SIG-M5 (cell line): ENCODE measurements around the gene MAN2A1.
"Not testable (repeated sequence)": the region's sequence is repeated elsewhere in the genome, so short reads cannot be mapped to it uniquely, and the experiment has no call there.

Source experiments
- DNase-seq: peaks from one replicate; lab custom pipeline; 2025; lab: John Stamatoyannopoulos, UW

MAN2A1 gene

GRCh38 chr5:109755761-109756160 is 66.0 kb downstream of the MAN2A1 start:
- no peak for DNase-seq

DNA sequence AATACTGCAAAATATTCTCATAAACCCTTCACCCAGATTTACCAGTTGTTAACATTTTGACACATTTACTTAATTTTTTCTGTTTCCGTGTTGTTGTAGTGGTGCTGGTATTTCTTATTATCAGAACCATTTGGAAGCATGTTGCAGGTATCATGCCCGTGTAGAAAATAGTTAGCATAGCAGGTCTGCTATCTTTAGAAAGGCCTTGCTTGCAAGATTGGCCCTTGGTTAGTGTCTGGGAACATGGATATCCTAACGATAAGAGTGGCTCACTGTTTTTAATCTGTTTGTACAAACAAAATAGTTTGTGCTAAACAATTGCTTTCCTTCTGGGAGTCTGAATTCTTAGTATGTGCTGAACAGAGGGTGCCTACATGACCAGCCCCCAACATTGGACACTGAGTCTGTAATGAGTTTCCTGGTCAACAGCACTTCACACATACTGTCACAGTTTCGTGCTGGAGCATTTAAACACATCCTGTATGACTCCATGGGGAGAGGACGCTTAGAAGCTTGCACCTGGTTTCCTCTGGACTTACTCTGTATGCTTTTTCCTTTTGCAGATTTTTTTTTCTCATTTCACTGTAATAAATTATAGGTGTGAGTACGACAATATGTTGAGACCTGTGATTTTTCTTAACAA is 66.9 kb downstream of the MAN2A1 start:
- DNase-seq: no peak

DNA sequence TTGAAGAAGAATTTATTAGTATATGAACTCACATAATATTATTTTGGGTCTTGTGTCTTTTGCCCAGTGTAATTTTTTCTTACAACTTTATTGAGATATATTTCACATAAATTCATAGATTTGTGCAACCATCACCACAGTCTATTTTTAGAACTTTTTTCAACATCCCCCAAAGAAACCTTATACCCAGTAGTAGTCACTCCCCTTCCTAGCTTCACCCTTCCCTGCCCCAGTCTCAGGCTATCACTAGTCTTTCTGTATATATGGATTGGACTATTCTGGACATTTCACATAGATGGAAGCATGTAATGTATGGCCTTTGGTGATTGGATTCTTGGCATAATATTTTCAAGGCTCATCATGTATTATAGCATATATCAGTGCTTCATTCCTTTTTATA is 67.8 kb downstream of the MAN2A1 start:
- no peak for DNase-seq

DNA sequence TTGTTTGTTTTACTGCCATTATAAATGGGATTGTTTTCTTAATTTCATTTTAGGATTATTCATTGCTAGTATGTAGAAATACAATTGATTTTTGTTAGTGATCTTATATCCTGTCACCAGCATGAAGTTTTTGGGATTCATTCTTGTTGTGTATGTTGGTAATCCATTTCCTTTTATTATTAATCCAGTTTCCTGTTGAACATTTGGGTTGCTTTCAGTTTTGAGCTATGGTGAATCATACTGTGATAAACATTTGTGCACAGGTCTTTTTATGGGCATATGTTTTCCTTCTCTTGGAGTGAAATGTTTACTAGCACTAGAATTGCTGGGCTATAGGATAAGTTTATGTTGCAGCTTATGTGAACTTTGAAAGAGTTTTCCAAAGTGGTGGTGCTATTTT is 69.6 kb downstream of the MAN2A1 start:
- no peak for DNase-seq

- DNase-seq: not testable (repeated sequence)
Measured at GRCh38 chr5:109760130-109760529, 70.4 kb downstream of the MAN2A1 start.

GRCh38 chr5:109762821-109763220 is 73.1 kb downstream of the MAN2A1 start:
- no peak for DNase-seq

GRCh38 chr5:109767184-109767995 is 77.7 kb downstream of the MAN2A1 start:
- DNase-seq: no peak

DNA sequence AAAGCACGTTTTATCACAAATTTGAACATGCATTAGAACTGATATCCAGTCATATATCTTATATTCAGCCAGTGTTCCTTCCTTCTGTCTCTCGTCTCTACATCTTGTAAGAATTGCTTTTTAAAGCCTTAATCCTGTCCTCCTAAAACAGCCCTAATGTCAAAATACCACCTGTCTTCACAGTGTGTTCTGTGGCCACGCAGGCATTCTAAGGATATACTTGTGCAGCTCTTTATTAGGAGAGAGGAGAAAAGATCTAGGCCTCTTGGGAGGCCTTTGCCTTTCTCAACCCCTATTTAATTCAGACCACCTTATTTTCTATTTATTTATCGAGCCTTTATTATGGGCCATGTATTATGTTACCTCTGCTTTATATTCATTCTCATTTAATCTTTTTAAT is 78.3 kb downstream of the MAN2A1 start:
- DNase-seq: no peak

DNA sequence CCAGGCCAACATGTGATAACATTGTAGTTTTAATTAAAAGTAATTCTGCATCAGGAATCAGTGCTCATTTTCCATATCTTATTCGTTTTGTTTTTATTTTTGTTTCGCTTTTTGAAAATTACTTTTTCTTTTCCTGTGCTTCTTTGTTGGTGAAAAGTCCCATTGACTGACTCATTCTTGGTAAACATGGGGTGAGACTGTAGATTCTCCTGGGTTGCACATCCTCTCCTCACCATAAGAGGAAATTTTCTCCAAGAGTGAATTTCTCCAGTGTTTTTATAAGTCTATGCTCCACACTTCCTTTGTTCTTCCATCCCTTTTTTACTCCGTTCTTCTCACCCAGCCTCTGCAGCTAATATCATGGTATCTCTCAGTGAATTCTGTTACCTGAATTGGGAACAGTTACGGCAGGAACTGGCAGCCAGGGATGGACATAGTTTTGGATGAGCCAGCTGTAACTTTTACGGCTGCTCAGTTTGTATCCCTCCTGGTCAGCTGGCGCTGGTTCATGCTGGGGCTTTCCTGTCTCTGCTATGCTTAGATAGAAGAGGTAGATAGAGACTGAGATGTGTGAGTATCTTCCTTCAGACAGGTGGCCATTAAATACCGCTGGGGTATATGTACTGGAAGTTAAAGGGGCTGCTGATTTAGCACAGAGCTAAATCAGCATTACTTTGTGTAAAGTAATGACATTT is 80.0 kb downstream of the MAN2A1 start:
- no peak for DNase-seq

GRCh38 chr5:109775130-109775529 is 85.4 kb downstream of the MAN2A1 start:
- DNase-seq: no peak

DNA sequence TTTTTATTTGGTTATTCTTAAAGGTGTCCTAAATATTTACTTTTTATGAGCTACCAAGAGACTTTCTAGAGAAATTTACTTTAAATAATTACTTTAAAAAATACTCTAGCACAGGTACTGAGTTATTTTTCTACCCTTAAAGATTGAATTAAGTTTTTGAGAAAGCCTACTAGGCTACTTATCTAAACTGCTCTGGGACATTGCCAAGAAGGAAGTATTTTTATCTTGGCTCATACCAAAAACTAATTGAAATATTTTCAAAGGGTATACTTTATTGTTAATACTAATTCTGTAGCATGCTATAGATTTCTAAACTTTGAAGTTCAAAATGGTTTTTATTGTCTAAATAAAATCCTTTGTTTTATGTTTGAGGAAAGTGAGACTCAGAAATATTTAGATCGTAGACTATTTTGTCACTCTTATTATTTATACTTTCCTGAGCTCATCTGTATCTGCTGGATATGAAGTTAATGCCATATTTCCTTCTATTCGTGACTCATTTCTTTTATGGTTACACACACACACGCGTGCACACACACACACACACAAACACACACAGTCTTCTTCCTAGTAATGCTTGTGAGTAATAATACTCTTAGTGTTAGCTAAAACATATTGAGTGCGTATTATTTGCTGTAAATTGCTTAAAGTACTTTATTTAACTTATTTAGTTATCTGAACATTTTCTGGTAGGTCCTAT is 89.5 kb downstream of the MAN2A1 start:
- DNase-seq: no peak

- DNase-seq: no peak
Measured at GRCh38 chr5:109784687-109785086, 95.0 kb downstream of the MAN2A1 start.

GRCh38 chr5:109786206-109786855 is 96.6 kb downstream of the MAN2A1 start:
- no peak for DNase-seq

DNA sequence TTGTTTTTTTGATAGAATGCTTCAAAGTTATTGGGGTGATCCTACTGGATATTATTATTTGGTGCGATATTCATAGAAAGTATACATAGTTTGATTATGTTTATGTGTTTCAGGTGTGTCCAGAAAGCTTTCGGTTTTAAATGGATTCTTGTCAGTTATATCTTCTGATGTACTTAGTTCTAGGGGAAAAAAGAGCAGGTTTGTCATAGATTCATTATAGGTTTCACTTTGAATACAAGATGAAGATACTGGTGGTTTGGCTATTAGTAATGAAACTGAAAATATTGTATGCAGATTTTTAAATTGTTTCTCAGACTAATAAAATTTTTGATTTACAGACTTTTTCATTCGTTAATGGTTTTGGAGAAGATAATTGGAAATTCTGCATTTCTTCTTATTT is 98.9 kb downstream of the MAN2A1 start:
- no peak for DNase-seq

DNA sequence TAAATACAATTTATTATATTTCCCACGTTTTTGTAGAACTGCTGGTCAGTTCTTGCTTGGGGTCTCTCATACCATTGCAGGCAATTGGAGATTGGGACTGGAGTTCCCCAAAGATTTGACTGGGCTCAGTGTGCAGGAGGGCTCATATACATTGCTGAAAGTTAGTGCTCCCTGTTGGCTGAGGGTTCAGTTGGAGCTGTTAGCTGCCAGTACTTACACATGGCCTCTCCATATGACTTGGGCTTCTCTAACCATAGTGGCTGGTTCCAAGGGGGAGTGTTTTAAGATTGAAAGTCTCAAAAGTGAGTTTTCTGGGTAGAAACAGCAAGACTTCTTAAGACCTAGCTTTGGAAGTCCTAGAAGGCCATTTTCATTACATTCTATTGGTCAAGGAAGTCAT is 102.9 kb downstream of the MAN2A1 start:
- DNase-seq: no peak

- no peak for DNase-seq
Measured at GRCh38 chr5:109803854-109804253, 114.1 kb downstream of the MAN2A1 start.

DNA sequence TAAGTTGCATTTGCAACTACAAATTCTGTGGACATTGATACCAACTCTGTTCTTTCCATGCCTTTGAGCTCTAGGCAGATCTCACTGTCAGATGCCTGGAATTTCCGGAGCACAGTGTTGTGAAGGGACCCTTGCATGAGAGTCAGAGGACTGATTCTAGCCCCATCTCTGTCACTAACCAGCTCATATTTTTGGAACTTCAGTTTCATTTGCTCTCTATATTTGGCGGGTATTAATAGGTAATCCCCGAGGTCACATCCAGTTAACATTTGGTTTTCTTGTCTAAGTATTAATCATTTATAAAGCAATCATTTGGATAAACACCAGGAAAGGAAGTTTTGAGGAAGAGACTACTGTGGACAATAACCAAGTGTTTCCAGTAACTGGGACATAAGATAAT is 115.7 kb downstream of the MAN2A1 start:
- no peak for DNase-seq

- DNase-seq: no peak
Measured at GRCh38 chr5:109805883-109806282, 116.2 kb downstream of the MAN2A1 start.

DNA sequence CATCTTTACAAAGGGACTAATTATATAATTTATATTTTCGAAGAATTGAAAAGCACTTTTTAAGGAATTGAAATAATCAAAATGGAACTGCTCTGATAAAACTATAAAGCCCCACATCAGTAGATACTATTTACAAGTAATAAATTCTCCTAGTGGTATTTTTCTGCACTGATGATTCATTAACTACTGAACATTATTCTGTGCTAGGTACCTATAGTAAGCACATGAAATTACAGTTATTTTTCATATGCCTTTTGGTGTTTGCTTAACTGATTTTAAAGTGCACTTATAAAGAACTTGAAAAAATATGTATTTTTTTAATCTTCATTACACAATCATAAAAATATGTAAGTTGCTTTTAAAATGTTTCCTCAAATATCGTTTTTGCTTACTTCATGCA is 123.0 kb downstream of the MAN2A1 start:
- DNase-seq: no peak

DNA sequence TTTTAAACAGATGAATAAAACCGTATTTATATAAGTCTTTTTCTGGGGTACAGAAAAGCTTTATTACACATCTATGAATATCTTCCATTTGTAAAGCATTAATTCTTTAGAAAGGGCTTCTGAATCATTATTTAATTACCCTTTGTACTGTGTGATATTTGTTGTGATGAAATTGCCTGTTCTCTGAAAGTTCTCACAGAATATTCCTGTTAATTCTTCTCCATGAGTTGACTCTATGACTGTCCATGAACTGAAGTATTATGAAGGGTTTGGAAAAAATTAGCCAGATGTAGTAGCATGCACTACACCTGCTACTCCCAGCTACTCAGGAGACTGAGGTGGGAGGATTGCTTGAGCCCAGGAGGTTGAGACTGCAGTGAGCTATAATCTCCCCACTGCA is 127.0 kb downstream of the MAN2A1 start:
- DNase-seq: no peak

DNA sequence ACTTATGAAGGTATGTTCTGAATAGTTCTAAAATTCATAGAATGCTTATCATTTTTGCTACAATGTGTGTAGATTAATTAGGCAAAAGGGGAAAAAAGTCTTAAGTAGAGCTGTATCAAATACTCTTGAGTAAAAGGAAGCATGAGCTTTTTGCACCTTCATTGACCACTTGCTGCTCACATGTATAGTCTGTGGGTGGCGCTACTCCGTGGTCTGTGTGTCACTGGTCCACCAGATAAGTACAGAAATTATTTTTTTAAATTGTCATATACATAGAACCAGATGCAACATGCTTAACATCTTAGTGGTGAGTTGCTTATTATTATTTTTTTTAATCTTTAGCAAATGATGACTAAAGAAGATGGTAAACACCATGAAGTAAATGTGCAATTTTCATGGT is 130.2 kb downstream of the MAN2A1 start:
- no peak for DNase-seq

GRCh38 chr5:109823597-109823996 is 133.9 kb downstream of the MAN2A1 start:
- DNase-seq: no peak
